Stimulated activated CD8-positive, alpha-beta memory T cell treated with anti-CD3 and anti-CD28 coated beads, Interleukin-7, amount 100 ng/mL, for 1 hour (primary cell): ENCODE results near the gene PREB.
A peak's percentile ranks its signal among the peaks of the same experiment; 100 is the strongest.
"Not testable (repeated sequence)": the region's sequence is repeated elsewhere in the genome, so short reads cannot be mapped to it uniquely, and the experiment has no call there.

Experiments used
- DNase-seq, 2 donors: peaks; one replicate each; pipeline ENCODE4 v3.0.0-alpha.2; 2020; ENCODE audit warnings: low read depth in 2 of 2

PREB gene

GRCh38 chr2:27133905-27134780 lies at the start of gene PREB:
Gene PREB (minus strand): TSS chr2:27134636. CDS start chr2:27134421, 215 bp downstream.
- peak; percentile 95 to 96 for DNase-seq

- DNase-seq, result no peak
These were observed 49.7 kb upstream of the PREB start for GRCh38 chr2:27184115-27184514.

GRCh38 chr2:27182346-27182745 lies 47.9 kb upstream of the PREB start:
- DNase-seq, result no peak

- no peak for DNase-seq
These were observed 45.0 kb upstream of the PREB start for GRCh38 chr2:27179344-27180000.

GRCh38 chr2:27178469-27178868 lies 44.0 kb upstream of the PREB start:
- no peak for DNase-seq

GRCh38 chr2:27177441-27178351 lies 43.3 kb upstream of the PREB start:
- no peak for DNase-seq

GRCh38 chr2:27175781-27176180 lies 41.3 kb upstream of the PREB start:
- not testable (repeated sequence) for DNase-seq

GRCh38 chr2:27175330-27175729 lies 40.9 kb upstream of the PREB start:
- no peak for DNase-seq

GRCh38 chr2:27174638-27175037 lies 40.2 kb upstream of the PREB start:
- DNase-seq, result no peak

GRCh38 chr2:27171351-27171848 lies 37.0 kb upstream of the PREB start:
- DNase-seq, result no peak

- no peak for DNase-seq
These were observed 36.3 kb upstream of the PREB start for GRCh38 chr2:27170581-27171337.

GRCh38 chr2:27164960-27165763 lies 30.7 kb upstream of the PREB start:
- DNase-seq, result no peak

GRCh38 chr2:27162151-27163121 lies 28.0 kb upstream of the PREB start:
- DNase-seq, result no peak

- no peak for DNase-seq
These were observed 25.8 kb upstream of the PREB start for GRCh38 chr2:27160191-27160590.

- no peak for DNase-seq
These were observed 24.8 kb upstream of the PREB start for GRCh38 chr2:27159271-27159670.

GRCh38 chr2:27158468-27158867 lies 24.0 kb upstream of the PREB start:
- no peak for DNase-seq

GRCh38 chr2:27155069-27155520 lies 20.7 kb upstream of the PREB start:
- no peak for DNase-seq

GRCh38 chr2:27154488-27154887 lies 20.1 kb upstream of the PREB start:
- DNase-seq, result no peak
